NB4 (cell line): Measurements from ENCODE around the gene SPHKAP.

ENCODE experiments used
- CTCF ChIP-seq: IDR thresholded peaks from one replicate; pipeline ENCODE4 v1.5.1; 2012; ENCODE audit warnings: low read depth, low read length
- POLR2A ChIP-seq: IDR thresholded peaks from 2 replicates; pipeline ENCODE4 v1.6.1; 2011; ENCODE audit warnings: mild to moderate bottlenecking; ENCODE audit not compliant: insufficient read length; ENCODE audit errors: extremely low read depth
- TF ChIP-seq, protein P1 (sequence below): IDR thresholded peaks from 2 replicates; pipeline ENCODE4 v1.6.1; 2011; ENCODE audit warnings: low read depth, low read length

DNA sequence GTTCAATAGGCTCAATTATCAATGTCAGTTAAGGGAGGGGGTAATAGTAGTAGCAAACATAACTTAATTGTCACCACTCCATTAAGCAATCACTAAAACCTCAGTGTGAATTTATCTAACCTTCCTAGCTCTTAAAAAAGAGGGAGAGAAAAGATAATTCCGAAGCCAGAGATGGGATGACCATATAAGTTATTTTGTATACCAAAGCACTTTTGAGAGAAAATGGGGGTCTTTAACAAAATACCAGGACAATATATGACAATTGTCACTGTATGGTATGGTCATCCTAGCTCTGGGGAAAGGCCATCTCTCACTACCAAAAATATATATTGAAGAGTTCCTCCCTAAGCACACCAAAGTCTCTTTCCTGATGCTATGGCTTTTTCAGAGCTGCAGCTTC, 55.1 kb downstream of the SPHKAP start:
- TF ChIP-seq CTCF (no peak), POLR2A (no peak)
- TF ChIP-seq, protein P1, sequence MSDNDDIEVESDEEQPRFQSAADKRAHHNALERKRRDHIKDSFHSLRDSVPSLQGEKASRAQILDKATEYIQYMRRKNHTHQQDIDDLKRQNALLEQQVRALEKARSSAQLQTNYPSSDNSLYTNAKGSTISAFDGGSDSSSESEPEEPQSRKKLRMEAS, result no peak
